ENCODE results near the gene APOBEC3B. TPM values are rescaled to one million over a fixed set of nuclear protein-coding genes. Genes with fewer than 3 reads are reported as not detected.
"Not testable (repeated sequence)": the region's sequence is repeated elsewhere in the genome, so short reads cannot be mapped to it uniquely, and the experiment has no call there.

The APOBEC3B gene
- total RNA-seq, 2 donors from 2014 or later, result 0.90 TPM; not detected in 1

GRCh38 chr22:38943201-38943600, 38.9 kb upstream of the APOBEC3B start:
- Histone ChIP-seq H3K4me1 (no peaks in the 10 kb centered on the region), H3K27ac (no peak overlapping the region), H3K9me3 (no peaks in the 10 kb centered on the region), H3K4me3 (no peak overlapping the region), H3K36me3 (no peaks in the 10 kb centered on the region), H3K27me3 (no peaks in the 10 kb centered on the region)
- TF ChIP-seq CTCF (IDR thresholded peaks at IDR 0.05), result no peak
- no peak for DNase-seq (ENCODE audit: low spot score)

- no peak overlapping the region for H3K27ac ChIP-seq
- H3K27me3 ChIP-seq, result no peaks in the 10 kb centered on the region
- DNase-seq (ENCODE audit: low spot score), result no peak
- H3K9me3 ChIP-seq, result no peaks in the 10 kb centered on the region
- H3K36me3 ChIP-seq, result no peaks in the 10 kb centered on the region
- no peaks in the 10 kb centered on the region for H3K4me1 ChIP-seq
- H3K4me3 ChIP-seq, result no peak overlapping the region
- TF ChIP-seq CTCF (IDR thresholded peaks at IDR 0.05), result no peak
These were observed 38.3 kb upstream of the APOBEC3B start for GRCh38 chr22:38943882-38944281.

GRCh38 chr22:38944653-38945052, 37.5 kb upstream of the APOBEC3B start:
- H3K9me3 ChIP-seq, result no peaks in the 10 kb centered on the region
- H3K36me3 ChIP-seq, result no peaks in the 10 kb centered on the region
- DNase-seq (ENCODE audit: low spot score), result no peak
- no peak overlapping the region for H3K27ac ChIP-seq
- H3K4me3 ChIP-seq, result no peak overlapping the region
- TF ChIP-seq CTCF (IDR thresholded peaks at IDR 0.05), result no peak
- no peaks in the 10 kb centered on the region for H3K27me3 ChIP-seq
- H3K4me1 ChIP-seq, result no peaks in the 10 kb centered on the region

GRCh38 chr22:38945706-38946338, 36.3 kb upstream of the APOBEC3B start:
- H3K36me3 ChIP-seq; DNase-seq (ENCODE audit: low spot score); H3K27me3 ChIP-seq; H3K4me1 ChIP-seq; H3K27ac ChIP-seq; H3K4me3 ChIP-seq; H3K9me3 ChIP-seq: not testable (repeated sequence)

- no peak overlapping the region for H3K27ac ChIP-seq
- TF ChIP-seq CTCF (IDR thresholded peaks at IDR 0.05), result no peak
- no peak for DNase-seq (ENCODE audit: low spot score)
- no peaks in the 10 kb centered on the region for H3K4me1 ChIP-seq
- H3K4me3 ChIP-seq, result no peak overlapping the region
- H3K36me3 ChIP-seq, result no peaks in the 10 kb centered on the region
- H3K27me3 ChIP-seq, result no peaks in the 10 kb centered on the region
- no peaks in the 10 kb centered on the region for H3K9me3 ChIP-seq
These were observed 35.4 kb upstream of the APOBEC3B start for GRCh38 chr22:38946771-38947170.

- Histone ChIP-seq H3K9me3 (no peaks in the 10 kb centered on the region), H3K36me3 (no peaks in the 10 kb centered on the region), H3K27me3 (no peaks in the 10 kb centered on the region), H3K27ac (no peak overlapping the region), H3K4me1 (no peaks in the 10 kb centered on the region), H3K4me3 (no peak overlapping the region)
- no peak for TF ChIP-seq CTCF (IDR thresholded peaks at IDR 0.05)
- no peak for DNase-seq (ENCODE audit: low spot score)
These were observed 34.6 kb upstream of the APOBEC3B start for GRCh38 chr22:38947321-38948140.

Measured in right atrium auricular region (tissue), 2 donors.